Stimulated activated CD8-positive, alpha-beta memory T cell treated with anti-CD3 and anti-CD28 coated beads, Interleukin-7, amount 100 ng/mL, for 48 hours (primary cell): ENCODE data around the gene INPP5J.
"Not testable (repeated sequence)": the region's sequence is repeated elsewhere in the genome, so short reads cannot be mapped to it uniquely, and the experiment has no call there.

Experiments used
- DNase-seq, 2 donors: peaks; one replicate each; pipeline ENCODE4 v3.0.0-alpha.2; 2020; ENCODE audit warnings: low read depth in 1 of 2; ENCODE audit errors: extremely low read depth in 1 of 2

Gene INPP5J

DNA sequence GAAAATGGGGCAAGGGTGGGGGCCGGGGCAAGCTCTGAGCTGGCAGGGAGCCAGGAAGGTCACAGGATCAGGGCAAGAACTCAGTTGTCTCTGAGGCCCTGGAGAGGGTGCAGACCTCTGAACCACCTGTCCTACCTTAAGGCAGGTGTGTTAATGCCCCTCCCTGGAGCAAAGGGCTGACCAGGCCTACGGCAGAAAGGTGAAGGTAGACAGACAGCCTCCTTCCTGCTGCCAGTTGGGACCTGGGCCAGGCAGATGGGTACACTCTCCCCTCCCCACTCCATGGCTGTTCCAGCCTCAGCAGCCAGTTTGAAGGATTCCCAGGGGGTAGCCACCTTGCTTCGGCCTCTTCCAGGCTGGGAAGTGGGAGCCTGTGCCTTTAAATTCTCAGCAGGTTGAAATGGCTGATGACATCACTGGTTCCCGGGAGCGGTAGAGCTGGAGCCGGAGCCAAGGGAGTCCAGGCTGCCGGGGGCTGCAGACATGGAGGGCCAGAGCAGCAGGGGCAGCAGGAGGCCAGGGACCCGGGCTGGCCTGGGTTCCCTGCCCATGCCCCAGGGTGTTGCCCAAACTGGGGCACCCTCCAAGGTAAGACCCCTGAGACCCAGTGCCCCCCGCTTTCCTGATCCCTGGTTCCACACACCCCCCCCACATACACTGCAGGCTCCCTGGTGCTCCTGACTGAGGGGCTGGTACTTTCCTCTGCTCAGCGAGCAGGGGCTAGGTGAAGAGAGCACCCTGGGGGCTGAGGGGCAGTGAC, at the start of gene INPP5J:
INPP5J (plus strand) TSS at position 435 of the 760 bp plus-strand sequence; CDS start at position 484, 49 bp downstream.
- no peak for DNase-seq

DNA sequence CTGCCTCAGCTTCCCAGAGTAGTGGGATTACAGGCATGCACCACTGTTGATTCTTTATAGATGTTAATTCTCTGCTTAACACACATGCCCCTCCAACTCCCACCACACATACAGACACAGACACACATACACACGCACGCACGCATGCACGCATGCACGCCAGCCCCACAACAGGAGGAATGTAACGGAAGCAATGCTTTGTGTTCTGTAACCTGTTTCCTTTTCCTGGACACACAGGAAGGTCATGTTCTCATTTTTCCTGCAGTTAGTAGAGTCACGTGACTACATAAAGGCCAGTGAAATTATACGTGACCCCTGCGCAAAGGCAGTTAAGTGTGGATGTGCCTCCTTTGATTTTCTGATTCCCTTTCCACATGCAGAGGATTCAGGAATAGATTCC, 49.6 kb upstream of the INPP5J start:
- DNase-seq: not testable (repeated sequence)

DNA sequence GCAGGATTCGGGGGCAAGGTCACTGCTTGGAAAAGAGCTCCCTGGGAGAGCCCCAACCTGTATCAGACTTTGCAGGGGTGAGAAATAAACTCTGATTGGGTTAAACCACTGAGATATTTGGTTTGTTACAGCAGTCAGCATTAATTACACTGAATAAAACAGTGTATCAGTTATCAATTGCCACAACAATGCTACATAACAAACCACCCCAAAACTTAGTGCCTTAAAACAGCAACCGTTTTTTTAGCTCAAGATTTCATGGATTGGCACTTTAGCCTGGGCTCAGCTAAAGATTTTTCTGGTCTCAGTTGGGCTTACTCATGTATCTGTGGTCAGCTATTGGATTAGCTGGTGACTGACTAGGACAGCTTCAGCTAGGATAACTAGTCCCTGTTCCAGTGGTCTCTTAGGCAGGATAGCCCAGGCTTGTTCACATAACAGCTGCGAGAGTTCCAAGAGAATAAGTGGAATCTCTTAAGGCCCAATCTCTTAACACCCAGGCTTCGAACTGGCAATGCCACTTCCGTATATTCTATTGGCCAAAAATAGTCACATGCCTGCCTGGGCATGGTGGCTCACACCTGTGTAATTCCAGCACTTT, 49.1 kb upstream of the INPP5J start:
- DNase-seq: not testable (repeated sequence)

DNA sequence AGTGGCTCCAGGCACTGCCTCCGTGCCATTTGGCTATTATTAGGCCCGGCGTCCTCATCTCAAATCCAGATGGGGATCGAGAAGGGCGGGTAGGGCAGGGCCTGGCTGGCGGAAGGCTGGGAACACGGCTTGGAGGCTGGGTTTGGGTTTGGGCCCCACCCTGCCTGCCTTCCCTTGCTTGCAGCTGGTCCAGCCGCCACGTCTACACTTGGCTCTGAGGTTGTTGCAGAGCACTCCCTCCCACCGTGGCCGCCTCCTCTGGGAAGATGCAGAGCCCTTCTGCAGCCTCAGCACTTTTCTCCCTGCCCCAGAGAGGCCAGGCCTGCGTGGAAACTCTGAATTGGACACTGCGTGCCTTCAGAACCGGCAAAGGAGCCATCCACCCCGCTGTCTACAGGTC, 46.8 kb upstream of the INPP5J start:
- no peak for DNase-seq

- no peak for DNase-seq
Measured at GRCh38 chr22:31077681-31078080, 45.1 kb upstream of the INPP5J start.

DNA sequence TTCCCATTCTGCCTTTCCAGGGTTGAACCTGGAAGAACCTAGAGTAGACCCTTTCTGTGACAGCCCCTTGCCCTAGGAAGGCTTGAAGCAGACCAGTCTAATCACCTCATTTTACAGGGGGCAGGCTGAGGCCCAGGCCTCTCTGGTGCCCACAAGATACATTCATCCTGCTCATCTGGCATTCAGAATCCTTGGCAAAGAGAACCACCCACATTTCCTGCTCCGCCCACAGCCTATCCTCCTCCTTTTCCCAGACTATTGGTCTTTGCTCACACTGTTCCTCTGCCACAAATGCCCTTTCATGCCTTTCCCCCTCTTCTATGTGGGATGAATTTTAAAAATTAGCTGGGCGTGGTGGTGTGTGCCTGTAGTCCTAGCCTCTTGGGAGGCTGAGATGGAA, 44.4 kb upstream of the INPP5J start:
- not testable (repeated sequence) for DNase-seq

GRCh38 chr22:31079095-31079642, 43.6 kb upstream of the INPP5J start:
- DNase-seq: no peak

- no peak for DNase-seq
Measured at GRCh38 chr22:31080164-31080847, 42.5 kb upstream of the INPP5J start.

DNA sequence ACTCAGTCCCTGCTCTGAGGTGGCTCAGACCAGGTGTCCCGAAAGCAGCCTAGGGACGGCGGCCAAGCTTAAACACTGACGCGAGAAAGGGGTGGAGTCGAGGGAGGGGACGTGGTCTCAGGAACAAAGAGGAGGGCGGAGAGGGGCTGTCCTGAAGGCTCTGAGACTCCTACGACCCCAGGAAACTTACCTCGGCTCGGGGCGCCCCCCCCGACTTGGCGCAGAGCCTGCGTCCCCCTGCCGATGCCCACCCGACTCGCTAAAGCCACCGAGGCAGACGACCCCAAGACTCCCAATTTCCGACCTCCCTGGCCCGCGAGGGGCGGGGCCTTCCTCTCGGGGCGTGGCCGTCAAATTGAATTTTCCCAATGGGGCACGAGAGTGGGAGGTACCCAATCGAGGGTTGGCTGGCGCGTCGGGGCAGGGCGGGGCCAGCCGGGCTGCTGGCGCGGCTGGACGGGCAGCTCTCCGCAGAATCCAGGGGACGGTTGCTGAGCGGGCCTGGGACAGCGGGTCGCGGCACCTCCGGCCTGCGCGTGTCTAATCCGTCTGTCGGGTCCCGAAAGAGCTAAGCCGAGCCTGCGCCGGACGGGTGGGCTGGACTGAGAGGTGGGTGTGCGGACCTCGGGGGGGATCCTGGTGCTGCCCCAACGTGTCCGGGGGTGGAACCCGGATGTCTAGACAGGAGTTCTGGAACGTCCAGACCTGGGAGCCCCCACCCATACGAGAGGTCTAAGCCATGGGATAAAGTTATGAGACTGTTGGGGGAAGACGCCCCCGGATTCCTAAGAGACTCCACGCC, 41.7 kb upstream of the INPP5J start, which contains the start of gene SMTN:
SMTN (plus strand) TSS at position 471 of the 802 bp plus-strand sequence. CDS start 1,941 bp downstream, outside the sequence.
- DNase-seq: peak; percentile 73 to 81

DNA sequence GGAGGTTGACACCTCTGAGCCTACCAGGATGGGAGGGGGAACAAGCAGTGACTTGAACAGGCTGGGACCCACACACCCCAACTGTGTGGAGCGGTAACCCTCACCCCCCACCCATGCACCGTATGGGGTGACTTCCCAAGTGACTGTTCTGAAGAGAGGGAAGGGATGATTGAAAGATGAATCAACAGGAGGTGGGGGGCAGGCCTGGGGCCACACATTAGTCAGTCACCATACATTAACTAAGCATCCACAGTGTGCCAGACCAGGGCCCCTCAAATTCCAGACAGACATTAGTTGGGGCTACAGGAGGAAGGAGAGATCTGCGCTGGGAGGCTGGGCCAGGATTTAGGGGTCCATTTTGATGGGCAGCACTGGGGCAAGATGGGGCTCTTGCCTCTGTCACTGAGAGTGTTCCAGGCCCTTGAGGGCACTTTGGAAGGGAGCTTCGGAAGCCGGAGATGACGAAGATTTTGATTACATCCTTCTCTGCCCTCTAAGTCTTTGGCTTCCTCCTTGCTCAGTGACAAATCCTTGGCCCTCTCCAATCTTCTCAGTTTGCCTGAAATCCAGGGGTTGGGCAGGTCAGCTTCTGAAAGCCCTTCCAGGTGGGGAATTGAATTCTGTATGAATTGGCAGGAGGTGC, 40.7 kb upstream of the INPP5J start:
- peak in 1 of 2 donors; percentile 47 for DNase-seq

GRCh38 chr22:31082606-31083376, 40.0 kb upstream of the INPP5J start:
- DNase-seq: peak; percentile 40 to 69

GRCh38 chr22:31083377-31083768, 39.4 kb upstream of the INPP5J start:
- no peak for DNase-seq

DNA sequence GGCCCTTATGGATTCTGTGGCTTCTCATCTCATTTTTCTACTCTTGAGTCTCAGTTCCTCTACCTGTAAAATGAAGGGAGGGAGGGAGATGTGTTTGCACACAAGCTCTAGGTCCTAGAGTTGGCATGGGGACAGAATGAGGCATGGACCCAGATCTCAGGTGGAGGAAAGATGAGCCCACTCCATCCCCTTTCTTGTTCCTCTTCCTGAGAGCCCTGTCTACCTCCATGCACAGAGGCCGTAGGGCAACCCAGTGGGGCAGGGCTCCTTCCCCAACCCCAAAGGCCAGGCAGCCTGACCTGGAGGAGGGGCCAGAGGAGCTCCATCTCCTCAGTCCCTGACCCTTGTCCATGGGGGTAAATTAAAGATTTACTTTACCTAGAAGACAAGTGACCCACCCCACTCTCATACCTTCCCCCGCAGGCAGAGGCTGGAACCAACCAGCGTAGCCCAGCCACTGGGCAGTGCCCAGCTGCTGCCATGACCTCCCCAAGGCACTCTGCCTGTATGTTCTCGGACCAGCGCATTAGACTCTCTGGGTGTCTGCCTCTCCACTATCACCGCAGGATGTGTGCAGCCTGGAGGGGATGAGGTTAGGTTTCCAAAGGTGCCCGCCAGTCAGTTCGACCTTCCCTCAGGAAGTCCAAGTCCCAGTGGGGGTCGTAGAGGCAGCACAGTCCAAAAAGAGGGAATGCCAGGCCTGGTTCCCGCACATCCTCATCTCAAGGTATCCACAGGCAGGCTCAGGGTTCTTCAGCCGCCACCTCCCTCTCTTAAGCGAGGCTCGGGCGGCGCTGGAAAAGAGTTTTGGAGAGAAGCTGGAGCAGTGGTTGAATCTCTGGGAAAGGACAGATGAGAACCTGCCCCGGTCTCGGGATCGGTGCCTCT, 38.6 kb upstream of the INPP5J start:
- DNase-seq: no peak

GRCh38 chr22:31084811-31085492, 37.8 kb upstream of the INPP5J start:
- peak; percentile 72 to 83 for DNase-seq

GRCh38 chr22:31085493-31085824, 37.3 kb upstream of the INPP5J start:
- DNase-seq: no peak

GRCh38 chr22:31085928-31086327, 36.8 kb upstream of the INPP5J start:
- no peak for DNase-seq

- DNase-seq: no peak
Measured at GRCh38 chr22:31086703-31087330, 35.9 kb upstream of the INPP5J start.
